GM21390 (cell line): ENCODE data around the gene BTNL8.

ENCODE experiments used
- ATAC-seq: cut with Tn5 transposase; IDR thresholded peaks from one replicate; pipeline ENCODE4 v1.9.1; 2021; ENCODE audit not compliant: unreplicated experiment

The BTNL8 gene

GRCh38 chr5:180950291-180950949 is 51.5 kb downstream of the BTNL8 start:
- no peak for ATAC-seq

- ATAC-seq: no peak
These were observed 60.7 kb downstream of the BTNL8 start for GRCh38 chr5:180959661-180960060.

GRCh38 chr5:180960209-180960608 is 61.2 kb downstream of the BTNL8 start:
- no peak for ATAC-seq

GRCh38 chr5:180969406-180969805 is 70.4 kb downstream of the BTNL8 start:
- no peak for ATAC-seq

GRCh38 chr5:180970336-180970735 is 71.4 kb downstream of the BTNL8 start:
- no peak for ATAC-seq

GRCh38 chr5:180970875-180971274 is 71.9 kb downstream of the BTNL8 start:
- ATAC-seq: no peak

GRCh38 chr5:180974612-180975315 is 75.8 kb downstream of the BTNL8 start:
- peak; percentile 25 for ATAC-seq

GRCh38 chr5:180975338-180975737 is 76.4 kb downstream of the BTNL8 start:
- ATAC-seq: peak; percentile 87

- ATAC-seq: no peak
These were observed 77.6 kb downstream of the BTNL8 start for GRCh38 chr5:180976518-180976917.

GRCh38 chr5:180977852-180978251 is 78.9 kb downstream of the BTNL8 start:
- no peak for ATAC-seq

GRCh38 chr5:180982008-180982741 is 83.2 kb downstream of the BTNL8 start:
- ATAC-seq: no peak

- ATAC-seq: no peak
These were observed 89.1 kb downstream of the BTNL8 start for GRCh38 chr5:180988016-180988415.

- no peak for ATAC-seq
These were observed 89.6 kb downstream of the BTNL8 start, which contains the start of gene BTNL3 for GRCh38 chr5:180988592-180988991. BTNL3 (plus strand) TSS chr5:180988846; CDS start chr5:180989029, 183 bp downstream.

- no peak for ATAC-seq
These were observed 91.3 kb downstream of the BTNL8 start for GRCh38 chr5:180990086-180990881.

- ATAC-seq: no peak
These were observed 91.9 kb downstream of the BTNL8 start for GRCh38 chr5:180990882-180991242.
